GM23338 (cell line): ENCODE measurements around the gene CLEC7A. TPM values are rescaled to one million over a fixed set of nuclear protein-coding genes. Genes with fewer than 3 reads are reported as not detected.

Source experiments
- ATAC-seq: fragments of 200-7000 bp; cut with Tn5 transposase; 3 replicates; pipeline ENCODE4 v1.9.1; 2020
- DNase-seq: peaks from one replicate; pipeline ENCODE4 v3.0.0-alpha.2; 2015; ENCODE audit warnings: low spot score
- H2AFZ ChIP-seq: fragments of 200-600 bp; sonication (generic); 2 replicates; pipeline ENCODE4 v1.8.0; 2016; ENCODE audit warnings: antibody characterized with exemption, mild to moderate bottlenecking, moderate library complexity
- H3F3A ChIP-seq: fragments of 200-600 bp; sonication (generic); replicated peaks from 2 replicates; pipeline ENCODE4 v1.8.0; 2017; ENCODE audit warnings: antibody characterized with exemption, mixed run types, low read depth
- H3K27ac ChIP-seq: fragments of 200-600 bp; sonication (generic); 2 replicates; pipeline ENCODE4 v1.6.1; 2016; ENCODE audit warnings: low read depth
- H3K27me3 ChIP-seq: fragments of 200-600 bp; sonication (generic); 2 replicates; pipeline ENCODE4 v1.8.0; 2016; ENCODE audit warnings: mild to moderate bottlenecking, mixed run types, moderate library complexity; ENCODE audit not compliant: insufficient read depth
- H3K36me3 ChIP-seq: fragments of 200-600 bp; sonication (generic); 2 replicates; pipeline ENCODE4 v1.8.0; 2016; ENCODE audit warnings: mild to moderate bottlenecking; ENCODE audit not compliant: insufficient read depth
- H3K4me1 ChIP-seq: fragments of 200-600 bp; sonication (generic); 2 replicates; pipeline ENCODE4 v1.8.0; 2016; ENCODE audit warnings: mild to moderate bottlenecking, moderate library complexity; ENCODE audit not compliant: insufficient read depth
- H3K4me2 ChIP-seq: fragments of 200-600 bp; sonication (generic); 2 replicates; pipeline ENCODE4 v1.7.1; 2017; ENCODE audit warnings: mixed run types
- H3K4me3 ChIP-seq: fragments of 200-600 bp; sonication (generic); 2 replicates; pipeline ENCODE4 v1.6.1; 2016; ENCODE audit warnings: mixed run types
- H3K79me2 ChIP-seq: fragments of 200-600 bp; sonication (generic); replicated peaks from 2 replicates; pipeline ENCODE4 v1.8.0; 2017; ENCODE audit warnings: mild to moderate bottlenecking; ENCODE audit not compliant: insufficient read depth
- H3K9me2 ChIP-seq: fragments of 200-600 bp; sonication (generic); 2 replicates; pipeline ENCODE4 v1.8.0; 2017; ENCODE audit not compliant: insufficient read depth
- H4K20me1 ChIP-seq: fragments of 200-600 bp; sonication (generic); replicated peaks from 2 replicates; pipeline ENCODE4 v1.8.0; 2017; ENCODE audit warnings: mild to moderate bottlenecking; ENCODE audit not compliant: insufficient read depth
- H3K27ac Mint-ChIP-seq: 2 replicates; pipeline ENCODE4 v1.8.0; 2020; ENCODE audit warnings: inconsistent platforms, mild to moderate bottlenecking, moderate library complexity, mixed read lengths
- H3K27me3 Mint-ChIP-seq: 3 replicates; pipeline ENCODE4 v1.8.0; 2022; ENCODE audit warnings: low read depth, mild to moderate bottlenecking, moderate library complexity, mixed read lengths, inconsistent platforms; ENCODE audit not compliant: insufficient read depth, poor library complexity
- H3K36me3 Mint-ChIP-seq: 3 replicates; pipeline ENCODE4 v1.8.0; 2021; ENCODE audit warnings: low read depth, mild to moderate bottlenecking, inconsistent platforms, moderate library complexity, mixed read lengths
- H3K4me1 Mint-ChIP-seq: 3 replicates; pipeline ENCODE4 v1.8.0; 2020; ENCODE audit warnings: mild to moderate bottlenecking, inconsistent platforms, mixed read lengths
- H3K4me3 Mint-ChIP-seq: 3 replicates; pipeline ENCODE4 v1.8.0; 2021; ENCODE audit warnings: moderate library complexity, mild to moderate bottlenecking, inconsistent platforms, mixed read lengths
- H3K9me3 Mint-ChIP-seq: 3 replicates; pipeline ENCODE4 v1.8.0; 2020; ENCODE audit warnings: moderate library complexity, mild to moderate bottlenecking, inconsistent platforms, mixed read lengths
- JUNB ChIP-seq: IDR thresholded peaks from one replicate; pipeline ENCODE4 v1.6.1; 2016; ENCODE audit warnings: antibody characterized with exemption; ENCODE audit not compliant: unreplicated experiment
- POLR2AphosphoS5 ChIP-seq: IDR thresholded peaks from 2 replicates; pipeline ENCODE4 v1.6.1; 2016; ENCODE audit warnings: antibody characterized with exemption, low read depth
- ZNF114 ChIP-seq: fragments of 250-450 bp; sonication (Bioruptor Pico); IDR thresholded peaks from 2 replicates; pipeline ENCODE4 v1.5.0; 2020; ENCODE audit warnings: mild to moderate bottlenecking, moderate library complexity
- ZNF331 ChIP-seq: fragments of 250-450 bp; sonication (Bioruptor Pico); IDR thresholded peaks from 2 replicates; pipeline ENCODE4 v1.5.0; 2020; ENCODE audit warnings: low read depth, mild to moderate bottlenecking, moderate library complexity
- polyA plus RNA-seq: library from polyadenylated mRNA; unstranded; fragments of >200 nt; fragmentation: Nextera tagmentation; extraction: Ambion mirVana; gene quantifications from 2 replicates; pipeline ENCODE4 v1.2.1, GENCODE V29; 2016
- total RNA-seq: library from RNA; depleted of rRNA; stranded (reverse); fragments of >200 nt; shearing (Covaris generic); gene quantifications from 2 replicates; pipeline ENCODE4 v1.2.3, GENCODE V29; 2014
- TF ChIP-seq, protein P1 (sequence below): IDR thresholded peaks from one replicate; pipeline ENCODE4 v1.6.1; 2018; ENCODE audit warnings: antibody characterized with exemption; ENCODE audit not compliant: unreplicated experiment
- TF ChIP-seq, protein P2 (sequence below): IDR thresholded peaks from 2 replicates; pipeline ENCODE4 v1.6.1; 2016; ENCODE audit warnings: antibody characterized with exemption

CLEC7A gene
- total and polyA plus RNA-seq, 2 experiments from 2014 or later: 0.39 TPM; not detected in 1

DNA sequence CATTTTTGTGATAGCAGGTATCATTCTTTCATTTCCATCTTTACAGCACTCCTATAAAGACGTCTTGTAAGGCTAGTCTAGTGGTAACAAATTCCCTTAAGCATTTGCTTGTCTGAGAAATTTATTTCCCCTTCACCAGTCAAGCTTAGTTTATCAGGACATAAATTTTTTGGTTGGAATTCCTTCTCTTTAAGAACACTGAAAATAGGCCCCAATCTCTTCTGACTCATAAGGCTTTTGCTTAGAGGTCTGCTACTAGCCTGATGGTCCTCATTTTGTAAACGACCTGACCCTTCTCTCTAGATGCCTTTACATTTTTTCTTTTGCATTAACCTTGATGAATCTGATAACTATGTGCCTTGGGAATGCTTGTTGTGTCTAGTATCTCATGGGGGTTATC is 21.6 kb upstream of the CLEC7A start:
- no peaks in the 10 kb centered on the region for H3K27me3 Mint-ChIP-seq
- no peak for DNase-seq
- H3K4me1 Mint-ChIP-seq: peaks cover 6% of the 10 kb centered on the region; the same call in 1 of the 3 replicates
- Histone ChIP-seq H3K4me1 (peaks cover 10% of the 10 kb centered on the region; the same call in 1 of the 2 replicates), H3K27ac (no peak overlapping the region), H3K36me3 (no peaks in the 10 kb centered on the region), H3F3A (no peaks in the 10 kb centered on the region), H3K9me2 (no peaks in the 10 kb centered on the region), H3K4me3 (no peak overlapping the region), H3K27me3 (no peaks in the 10 kb centered on the region), H3K79me2 (no peaks in the 10 kb centered on the region), H3K4me2 (no peak overlapping the region), H4K20me1 (no peaks in the 10 kb centered on the region), H2AFZ (no peak overlapping the region)
- no peak overlapping the region for H3K27ac Mint-ChIP-seq
- no peak for TF ChIP-seq JUNB
- no peak for ATAC-seq
- no peaks in the 10 kb centered on the region for H3K9me3 Mint-ChIP-seq
- H3K36me3 Mint-ChIP-seq: no peaks in the 10 kb centered on the region
- no peak overlapping the region for H3K4me3 Mint-ChIP-seq

DNA sequence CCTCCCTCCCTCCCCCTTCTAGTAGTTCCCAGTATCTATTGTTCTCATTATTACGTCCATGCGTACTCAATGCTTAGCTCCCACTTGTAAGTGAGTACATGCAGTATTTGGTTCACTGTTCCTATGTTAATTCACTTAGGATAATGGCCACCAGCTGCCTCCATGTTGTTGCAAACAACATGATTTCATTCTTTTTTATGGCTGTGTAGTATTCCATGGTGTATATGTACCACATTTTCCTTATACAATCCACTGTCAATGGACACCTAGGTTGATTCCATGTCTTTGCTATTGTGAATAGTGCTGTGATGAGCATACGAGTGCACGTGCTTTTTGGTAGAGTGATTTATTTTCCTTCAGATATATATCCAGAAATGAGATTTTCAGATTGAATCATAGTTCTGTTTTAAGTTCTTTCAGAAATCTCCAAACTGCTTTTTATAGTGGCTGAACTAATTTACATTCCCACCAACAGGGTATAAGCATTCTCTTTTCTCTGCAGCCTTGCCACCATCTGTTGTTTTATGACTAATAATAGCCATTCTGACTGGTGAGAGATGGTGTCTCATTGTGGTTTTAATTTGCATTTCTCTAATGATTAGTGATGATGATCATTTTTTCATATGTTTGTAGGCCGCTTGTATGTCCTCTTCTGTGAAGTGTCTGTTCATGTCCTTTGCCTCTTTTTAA is 17.9 kb upstream of the CLEC7A start:
- Histone ChIP-seq H2AFZ (no peak overlapping the region), H3K9me2 (no peaks in the 10 kb centered on the region), H4K20me1 (no peaks in the 10 kb centered on the region), H3K27me3 (no peaks in the 10 kb centered on the region), H3K36me3 (no peaks in the 10 kb centered on the region), H3K4me3 (no peak overlapping the region), H3K4me1 (no peaks in the 10 kb centered on the region), H3K4me2 (no peak overlapping the region), H3K79me2 (no peaks in the 10 kb centered on the region), H3F3A (no peaks in the 10 kb centered on the region), H3K27ac (no peak overlapping the region)
- no peaks in the 10 kb centered on the region for H3K27me3 Mint-ChIP-seq
- no peaks in the 10 kb centered on the region for H3K36me3 Mint-ChIP-seq
- H3K27ac Mint-ChIP-seq: no peak overlapping the region
- DNase-seq (no peak), ATAC-seq (no peak)
- H3K4me1 Mint-ChIP-seq: no peaks in the 10 kb centered on the region
- TF ChIP-seq, protein P1, sequence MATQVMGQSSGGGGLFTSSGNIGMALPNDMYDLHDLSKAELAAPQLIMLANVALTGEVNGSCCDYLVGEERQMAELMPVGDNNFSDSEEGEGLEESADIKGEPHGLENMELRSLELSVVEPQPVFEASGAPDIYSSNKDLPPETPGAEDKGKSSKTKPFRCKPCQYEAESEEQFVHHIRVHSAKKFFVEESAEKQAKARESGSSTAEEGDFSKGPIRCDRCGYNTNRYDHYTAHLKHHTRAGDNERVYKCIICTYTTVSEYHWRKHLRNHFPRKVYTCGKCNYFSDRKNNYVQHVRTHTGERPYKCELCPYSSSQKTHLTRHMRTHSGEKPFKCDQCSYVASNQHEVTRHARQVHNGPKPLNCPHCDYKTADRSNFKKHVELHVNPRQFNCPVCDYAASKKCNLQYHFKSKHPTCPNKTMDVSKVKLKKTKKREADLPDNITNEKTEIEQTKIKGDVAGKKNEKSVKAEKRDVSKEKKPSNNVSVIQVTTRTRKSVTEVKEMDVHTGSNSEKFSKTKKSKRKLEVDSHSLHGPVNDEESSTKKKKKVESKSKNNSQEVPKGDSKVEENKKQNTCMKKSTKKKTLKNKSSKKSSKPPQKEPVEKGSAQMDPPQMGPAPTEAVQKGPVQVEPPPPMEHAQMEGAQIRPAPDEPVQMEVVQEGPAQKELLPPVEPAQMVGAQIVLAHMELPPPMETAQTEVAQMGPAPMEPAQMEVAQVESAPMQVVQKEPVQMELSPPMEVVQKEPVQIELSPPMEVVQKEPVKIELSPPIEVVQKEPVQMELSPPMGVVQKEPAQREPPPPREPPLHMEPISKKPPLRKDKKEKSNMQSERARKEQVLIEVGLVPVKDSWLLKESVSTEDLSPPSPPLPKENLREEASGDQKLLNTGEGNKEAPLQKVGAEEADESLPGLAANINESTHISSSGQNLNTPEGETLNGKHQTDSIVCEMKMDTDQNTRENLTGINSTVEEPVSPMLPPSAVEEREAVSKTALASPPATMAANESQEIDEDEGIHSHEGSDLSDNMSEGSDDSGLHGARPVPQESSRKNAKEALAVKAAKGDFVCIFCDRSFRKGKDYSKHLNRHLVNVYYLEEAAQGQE: no peak
- TF ChIP-seq ZNF114 (CRISPR knock-in tag) (no peak), JUNB (no peak), POLR2AphosphoS5 (no peak), ZNF331 (CRISPR knock-in tag) (no peak)
- TF ChIP-seq, protein P2, sequence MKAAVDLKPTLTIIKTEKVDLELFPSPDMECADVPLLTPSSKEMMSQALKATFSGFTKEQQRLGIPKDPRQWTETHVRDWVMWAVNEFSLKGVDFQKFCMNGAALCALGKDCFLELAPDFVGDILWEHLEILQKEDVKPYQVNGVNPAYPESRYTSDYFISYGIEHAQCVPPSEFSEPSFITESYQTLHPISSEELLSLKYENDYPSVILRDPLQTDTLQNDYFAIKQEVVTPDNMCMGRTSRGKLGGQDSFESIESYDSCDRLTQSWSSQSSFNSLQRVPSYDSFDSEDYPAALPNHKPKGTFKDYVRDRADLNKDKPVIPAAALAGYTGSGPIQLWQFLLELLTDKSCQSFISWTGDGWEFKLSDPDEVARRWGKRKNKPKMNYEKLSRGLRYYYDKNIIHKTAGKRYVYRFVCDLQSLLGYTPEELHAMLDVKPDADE: no peak
- H3K9me3 Mint-ChIP-seq: no peaks in the 10 kb centered on the region
- no peak overlapping the region for H3K4me3 Mint-ChIP-seq
